Measurements from ENCODE around the gene CERS6. TPM values are rescaled to one million over a fixed set of nuclear protein-coding genes. Genes with fewer than 3 reads are reported as not detected.
"Not testable (repeated sequence)": the region's sequence is repeated elsewhere in the genome, so short reads cannot be mapped to it uniquely, and the experiment has no call there.

Gene CERS6
- total RNA-seq, 1 donor from 2014 or later, result 17.7 TPM

GRCh38 chr2:168663993-168664392, 207.9 kb downstream of the CERS6 start:
- H3K4me3 ChIP-seq (ENCODE audit: low read depth, low read length), result no peak overlapping the region
- TF ChIP-seq CTCF (IDR thresholded peaks at IDR 0.05; ENCODE audit: insufficient read depth, low read length, poor library complexity, severe bottlenecking), result no peak
- DNase-seq (ENCODE audit: low read depth), result no peak

GRCh38 chr2:168664715-168665114, 208.6 kb downstream of the CERS6 start:
- H3K4me3 ChIP-seq (ENCODE audit: low read depth, low read length); H3K36me3 ChIP-seq (ENCODE audit: control insufficient read depth, insufficient read depth, low read length); H3K27me3 ChIP-seq (ENCODE audit: control insufficient read depth, insufficient read depth, low read length); DNase-seq (ENCODE audit: low read depth): not testable (repeated sequence)

More at GRCh38 chr2:168663993-168664392, 207.9 kb downstream of the CERS6 start:
- Histone ChIP-seq H3K36me3 (ENCODE audit: control insufficient read depth, insufficient read depth, low read length) (no peaks in the 10 kb centered on the region), H3K27me3 (ENCODE audit: control insufficient read depth, insufficient read depth, low read length) (no peaks in the 10 kb centered on the region)

GRCh38 chr2:168666339-168666738, 210.3 kb downstream of the CERS6 start:
- no peak for DNase-seq (ENCODE audit: low read depth)
- H3K4me3 ChIP-seq (ENCODE audit: low read depth, low read length), result no peak overlapping the region
- H3K27me3 ChIP-seq (ENCODE audit: control insufficient read depth, insufficient read depth, low read length), result no peaks in the 10 kb centered on the region
- no peak for TF ChIP-seq CTCF (IDR thresholded peaks at IDR 0.05; ENCODE audit: insufficient read depth, low read length, poor library complexity, severe bottlenecking)
- no peaks in the 10 kb centered on the region for H3K36me3 ChIP-seq (ENCODE audit: control insufficient read depth, insufficient read depth, low read length)

- H3K4me3 ChIP-seq (ENCODE audit: low read depth, low read length), result no peak overlapping the region
- H3K27me3 ChIP-seq (ENCODE audit: control insufficient read depth, insufficient read depth, low read length), result no peaks in the 10 kb centered on the region
- no peak for TF ChIP-seq CTCF (IDR thresholded peaks at IDR 0.05; ENCODE audit: insufficient read depth, low read length, poor library complexity, severe bottlenecking)
- DNase-seq (ENCODE audit: low read depth), result no peak
- H3K36me3 ChIP-seq (ENCODE audit: control insufficient read depth, insufficient read depth, low read length), result no peaks in the 10 kb centered on the region
Observed at GRCh38 chr2:168667156-168667555, 211.1 kb downstream of the CERS6 start.

GRCh38 chr2:168669151-168669550, 213.1 kb downstream of the CERS6 start:
- Histone ChIP-seq H3K36me3 (ENCODE audit: control insufficient read depth, insufficient read depth, low read length) (no peaks in the 10 kb centered on the region), H3K4me3 (ENCODE audit: low read depth, low read length) (no peak overlapping the region), H3K27me3 (ENCODE audit: control insufficient read depth, insufficient read depth, low read length) (no peaks in the 10 kb centered on the region)
- no peak for DNase-seq (ENCODE audit: low read depth)
- TF ChIP-seq CTCF (IDR thresholded peaks at IDR 0.05; ENCODE audit: insufficient read depth, low read length, poor library complexity, severe bottlenecking), result no peak

- Histone ChIP-seq H3K27me3 (ENCODE audit: control insufficient read depth, insufficient read depth, low read length) (no peaks in the 10 kb centered on the region), H3K36me3 (ENCODE audit: control insufficient read depth, insufficient read depth, low read length) (no peaks in the 10 kb centered on the region), H3K4me3 (ENCODE audit: low read depth, low read length) (no peak overlapping the region)
- TF ChIP-seq CTCF (IDR thresholded peaks at IDR 0.05; ENCODE audit: insufficient read depth, low read length, poor library complexity, severe bottlenecking), result no peak
- DNase-seq (ENCODE audit: low read depth), result no peak
Observed at GRCh38 chr2:168670478-168670877, 214.4 kb downstream of the CERS6 start.
